HEK293 (cell line): Measurements from ENCODE around the gene TP73.

Experiments used
- FEZF1 ChIP-seq: fragments of 450-650 bp; formaldehyde crosslinking; IDR thresholded peaks from 2 replicates; pipeline ENCODE4 v1.5.1; 2016; ENCODE audit warnings: missing biosample characterization, missing genetic modification characterization
- KLF7 ChIP-seq: fragments of 450-650 bp; formaldehyde crosslinking; IDR thresholded peaks from 2 replicates; pipeline ENCODE4 v1.5.1; 2016; ENCODE audit warnings: missing biosample characterization, missing genetic modification characterization, borderline replicate concordance
- MZF1 ChIP-seq: fragments of 450-650 bp; formaldehyde crosslinking; IDR thresholded peaks from 2 replicates; pipeline ENCODE4 v1.5.1; 2017; ENCODE audit warnings: missing biosample characterization, missing genetic modification characterization, borderline replicate concordance
- PRDM2 ChIP-seq: fragments of 450-650 bp; formaldehyde crosslinking; IDR thresholded peaks from 2 replicates; pipeline ENCODE4 v1.5.1; 2016; ENCODE audit warnings: missing biosample characterization, missing genetic modification characterization, borderline replicate concordance
- WT1 ChIP-seq: fragments of 450-650 bp; formaldehyde crosslinking; IDR thresholded peaks from 2 replicates; pipeline ENCODE4 v1.5.1; 2016; ENCODE audit warnings: missing biosample characterization, missing genetic modification characterization
- ZFHX2 ChIP-seq: fragments of 450-650 bp; formaldehyde crosslinking; conservative IDR thresholded peaks from 2 replicates; pipeline ENCODE4 v1.5.1; 2016; ENCODE audit warnings: missing biosample characterization, missing genetic modification characterization
- ZIC2 ChIP-seq: fragments of 450-650 bp; formaldehyde crosslinking; IDR thresholded peaks from 2 replicates; pipeline ENCODE4 v1.5.1; 2016; ENCODE audit warnings: missing biosample characterization, missing genetic modification characterization
- ZNF132 ChIP-seq: fragments of 450-650 bp; formaldehyde crosslinking; IDR thresholded peaks from 2 replicates; pipeline ENCODE4 v1.5.1; 2017; ENCODE audit warnings: missing biosample characterization, missing genetic modification characterization, borderline replicate concordance
- ZNF140 ChIP-seq: fragments of 450-650 bp; formaldehyde crosslinking; IDR thresholded peaks from 2 replicates; pipeline ENCODE4 v1.5.1; 2016; ENCODE audit warnings: missing biosample characterization, missing genetic modification characterization
- ZNF148 ChIP-seq: fragments of 450-650 bp; formaldehyde crosslinking; IDR thresholded peaks from 2 replicates; pipeline ENCODE4 v1.5.0; 2017; ENCODE audit warnings: missing biosample characterization, missing genetic modification characterization, borderline replicate concordance
- ZNF174 ChIP-seq: fragments of 450-650 bp; formaldehyde crosslinking; IDR thresholded peaks from 2 replicates; pipeline ENCODE4 v1.5.0; 2017; ENCODE audit warnings: missing biosample characterization, mild to moderate bottlenecking, missing genetic modification characterization
- ZNF175 ChIP-seq: fragments of 450-650 bp; formaldehyde crosslinking; IDR thresholded peaks from 2 replicates; pipeline ENCODE4 v1.5.1; 2016; ENCODE audit warnings: missing biosample characterization, missing genetic modification characterization
- ZNF214 ChIP-seq: fragments of 450-650 bp; formaldehyde crosslinking; IDR thresholded peaks from 2 replicates; pipeline ENCODE4 v1.5.1; 2017; ENCODE audit warnings: missing biosample characterization, mild to moderate bottlenecking, missing genetic modification characterization, borderline replicate concordance
- ZNF223 ChIP-seq: fragments of 450-650 bp; formaldehyde crosslinking; IDR thresholded peaks from 2 replicates; pipeline ENCODE4 v1.5.1; 2016; ENCODE audit warnings: missing biosample characterization, missing genetic modification characterization
- ZNF23 ChIP-seq: fragments of 450-650 bp; formaldehyde crosslinking; IDR thresholded peaks from 2 replicates; pipeline ENCODE4 v1.5.1; 2016; ENCODE audit warnings: missing biosample characterization, missing genetic modification characterization, borderline replicate concordance
- ZNF398 ChIP-seq: fragments of 450-650 bp; formaldehyde crosslinking; IDR thresholded peaks from 2 replicates; pipeline ENCODE4 v1.5.1; 2017; ENCODE audit warnings: missing biosample characterization, missing genetic modification characterization
- ZNF530 ChIP-seq: fragments of 450-650 bp; formaldehyde crosslinking; IDR thresholded peaks from 2 replicates; pipeline ENCODE4 v1.5.1; 2016; ENCODE audit warnings: low read depth, missing biosample characterization, missing genetic modification characterization
- ZNF571 ChIP-seq: fragments of 450-650 bp; formaldehyde crosslinking; IDR thresholded peaks from 2 replicates; pipeline ENCODE4 v1.5.0; 2017; ENCODE audit warnings: missing biosample characterization, missing genetic modification characterization
- ZNF600 ChIP-seq: fragments of 450-650 bp; formaldehyde crosslinking; IDR thresholded peaks from 2 replicates; pipeline ENCODE4 v1.5.1; 2016; ENCODE audit warnings: missing biosample characterization, missing genetic modification characterization
- ZNF621 ChIP-seq: fragments of 450-650 bp; formaldehyde crosslinking; IDR thresholded peaks from 2 replicates; pipeline ENCODE4 v1.5.1; 2017; ENCODE audit warnings: missing biosample characterization, missing genetic modification characterization
- ZNF664 ChIP-seq: fragments of 450-650 bp; formaldehyde crosslinking; IDR thresholded peaks from 2 replicates; pipeline ENCODE4 v1.5.1; 2016; ENCODE audit warnings: missing biosample characterization, missing genetic modification characterization
- ZNF670 ChIP-seq: fragments of 450-650 bp; formaldehyde crosslinking; IDR thresholded peaks from 2 replicates; pipeline ENCODE4 v1.5.1; 2016; ENCODE audit warnings: missing biosample characterization, missing genetic modification characterization, low read depth
- ZNF747 ChIP-seq: fragments of 450-650 bp; formaldehyde crosslinking; IDR thresholded peaks from 2 replicates; pipeline ENCODE4 v1.5.1; 2016; ENCODE audit warnings: missing biosample characterization, missing genetic modification characterization
- ZNF768 ChIP-seq: fragments of 450-650 bp; formaldehyde crosslinking; IDR thresholded peaks from 2 replicates; pipeline ENCODE4 v1.5.1; 2018; ENCODE audit warnings: missing biosample characterization, mild to moderate bottlenecking, missing genetic modification characterization
- ZNF791 ChIP-seq: fragments of 450-650 bp; formaldehyde crosslinking; IDR thresholded peaks from 2 replicates; pipeline ENCODE4 v1.5.1; 2016; ENCODE audit warnings: missing biosample characterization, missing genetic modification characterization
- ZNF830 ChIP-seq: fragments of 450-650 bp; IDR thresholded peaks from 2 replicates; pipeline ENCODE4 v1.5.0; 2018; ENCODE audit warnings: missing biosample characterization, missing genetic modification characterization, low read depth, mild to moderate bottlenecking, moderate library complexity
- ZNF837 ChIP-seq: fragments of 450-650 bp; formaldehyde crosslinking; IDR thresholded peaks from 2 replicates; pipeline ENCODE4 v1.5.1; 2016; ENCODE audit warnings: missing biosample characterization, missing genetic modification characterization
- ZSCAN5A ChIP-seq: fragments of 450-650 bp; formaldehyde crosslinking; IDR thresholded peaks from 2 replicates; pipeline ENCODE4 v1.5.1; 2016; ENCODE audit warnings: missing biosample characterization, missing genetic modification characterization

TP73 gene

GRCh38 chr1:3624200-3625136, 27.8 kb upstream of the TP73 start, which contains the start of gene TPRG1L (continued):
- TF ChIP-seq ZNF791 (no peak), ZNF223 (tag by site-specific recombination) (no peak), ZNF670 (tag by site-specific recombination) (no peak), ZNF830 (tag by site-specific recombination) (no peak), FEZF1 (no peak), ZNF530 (tag by site-specific recombination) (no peak), ZNF174 (tag by site-specific recombination) (no peak), WT1 (tag by site-specific recombination) (no peak), ZIC2 (tag by site-specific recombination) (peak; percentile 37; the same call in 1 of the 2 replicates), ZNF747 (tag by site-specific recombination) (no peak), ZNF664 (tag by site-specific recombination) (no peak), ZFHX2 (no peak), ZNF837 (tag by site-specific recombination) (no peak), ZNF571 (tag by site-specific recombination) (no peak), ZNF768 (no peak), ZNF214 (no peak), ZNF398 (tag by site-specific recombination) (no peak), ZNF600 (tag by site-specific recombination) (peak; percentile 65; the same call in 1 of the 2 replicates), ZNF621 (tag by site-specific recombination) (no peak), ZNF140 (tag by site-specific recombination) (no peak), ZNF175 (no peak), ZNF23 (tag by site-specific recombination) (no peak), MZF1 (tag by site-specific recombination) (no peak), KLF7 (tag by site-specific recombination) (no peak), ZSCAN5A (no peak), ZNF148 (tag by site-specific recombination) (no peak), ZNF132 (no peak), PRDM2 (tag by site-specific recombination) (no peak)
